Measurements from ENCODE around the gene SKIC2. TPM values are rescaled to one million over a fixed set of nuclear protein-coding genes. Genes with fewer than 3 reads are reported as not detected.

SKIC2 gene
- total RNA-seq, 1 donor from 2014 or later = 64.2 TPM

Small RNAs within 50 kb of the gene (microRNA-seq; reads per million reads assigned to microRNA genes)
- not detected for gene MIR1236 (ENCODE audit: borderline number of aligned reads)

Other genes with a start within 250 kb of the SKIC2 start
- gene LY6G6D, start 243.8 kb upstream of the SKIC2 start, total RNA-seq = not detected
- gene LY6G6C, start 237.4 kb upstream of the SKIC2 start, total RNA-seq = not detected
- gene MPIG6B, start 235.8 kb upstream of the SKIC2 start, total RNA-seq = 2.6 TPM
- gene DDAH2, start 229.9 kb upstream of the SKIC2 start, total RNA-seq = 67.0 TPM
- 310 TPM for gene CLIC1, start 222.6 kb upstream of the SKIC2 start, total RNA-seq
- gene MSH5, start 219.2 kb upstream of the SKIC2 start, total RNA-seq = 14.9 TPM
- gene SAPCD1, start 196.5 kb upstream of the SKIC2 start, total RNA-seq = 1.2 TPM
- 4.2 TPM for gene VWA7, start 181.8 kb upstream of the SKIC2 start, total RNA-seq
- 44.1 TPM for gene VARS1, start 163.4 kb upstream of the SKIC2 start, total RNA-seq
- gene LSM2, start 152.2 kb upstream of the SKIC2 start, total RNA-seq = 30.5 TPM
- 2.5 TPM for gene HSPA1L, start 143.9 kb upstream of the SKIC2 start, total RNA-seq
- 230 TPM for gene HSPA1A, start 143.6 kb upstream of the SKIC2 start, total RNA-seq
- gene HSPA1B, start 131.4 kb upstream of the SKIC2 start, total RNA-seq = 122 TPM
- gene NEU1, start 96.4 kb upstream of the SKIC2 start, total RNA-seq = 70.5 TPM
- 53.7 TPM for gene SLC44A4, start 80.2 kb upstream of the SKIC2 start, total RNA-seq
- 46.0 TPM for gene EHMT2, start 61.5 kb upstream of the SKIC2 start, total RNA-seq
- gene ZBTB12, start 57.1 kb upstream of the SKIC2 start, total RNA-seq = 5.1 TPM
- 311 TPM for gene C2, start 31.5 kb upstream of the SKIC2 start, total RNA-seq
- gene CFB, start 13.1 kb upstream of the SKIC2 start, total RNA-seq = 85.6 TPM
- 47.0 TPM for gene NELFE, start 204 bp upstream of the SKIC2 start, total RNA-seq
- gene DXO, start 13.0 kb downstream of the SKIC2 start, total RNA-seq = 16.5 TPM
- 175 TPM for gene C4A, start 22.9 kb downstream of the SKIC2 start, total RNA-seq
- 162 TPM for gene C4B, start 55.6 kb downstream of the SKIC2 start, total RNA-seq
- 1.1 TPM for gene CYP21A2, start 79.2 kb downstream of the SKIC2 start, total RNA-seq
- 120 TPM for gene TNXB, start 150.2 kb downstream of the SKIC2 start, total RNA-seq
- 83.7 TPM for gene ATF6B, start 169.1 kb downstream of the SKIC2 start, total RNA-seq
- 5.8 TPM for gene FKBPL, start 171.1 kb downstream of the SKIC2 start, total RNA-seq
- 1.2 TPM for gene PRRT1, start 192.8 kb downstream of the SKIC2 start, total RNA-seq
- gene PPT2, start 195.0 kb downstream of the SKIC2 start, total RNA-seq = 13.7 TPM
- 13.4 TPM for gene EGFL8, start 205.4 kb downstream of the SKIC2 start, total RNA-seq
- gene AGPAT1, start 216.9 kb downstream of the SKIC2 start, total RNA-seq = 51.2 TPM
- 44.9 TPM for gene RNF5, start 219.2 kb downstream of the SKIC2 start, total RNA-seq
- gene AGER, start 225.1 kb downstream of the SKIC2 start, total RNA-seq = 882 TPM
- gene PBX2, start 231.0 kb downstream of the SKIC2 start, total RNA-seq = 89.2 TPM
- 76.2 TPM for gene GPSM3, start 233.5 kb downstream of the SKIC2 start, total RNA-seq

Measured in lower lobe of right lung (tissue), 1 donor.